ENCODE measurements around the gene NTRK3.

- TF ChIP-seq POLR2A (IDR thresholded peaks at IDR 0.05), result no peak
- TF ChIP-seq, protein P1, sequence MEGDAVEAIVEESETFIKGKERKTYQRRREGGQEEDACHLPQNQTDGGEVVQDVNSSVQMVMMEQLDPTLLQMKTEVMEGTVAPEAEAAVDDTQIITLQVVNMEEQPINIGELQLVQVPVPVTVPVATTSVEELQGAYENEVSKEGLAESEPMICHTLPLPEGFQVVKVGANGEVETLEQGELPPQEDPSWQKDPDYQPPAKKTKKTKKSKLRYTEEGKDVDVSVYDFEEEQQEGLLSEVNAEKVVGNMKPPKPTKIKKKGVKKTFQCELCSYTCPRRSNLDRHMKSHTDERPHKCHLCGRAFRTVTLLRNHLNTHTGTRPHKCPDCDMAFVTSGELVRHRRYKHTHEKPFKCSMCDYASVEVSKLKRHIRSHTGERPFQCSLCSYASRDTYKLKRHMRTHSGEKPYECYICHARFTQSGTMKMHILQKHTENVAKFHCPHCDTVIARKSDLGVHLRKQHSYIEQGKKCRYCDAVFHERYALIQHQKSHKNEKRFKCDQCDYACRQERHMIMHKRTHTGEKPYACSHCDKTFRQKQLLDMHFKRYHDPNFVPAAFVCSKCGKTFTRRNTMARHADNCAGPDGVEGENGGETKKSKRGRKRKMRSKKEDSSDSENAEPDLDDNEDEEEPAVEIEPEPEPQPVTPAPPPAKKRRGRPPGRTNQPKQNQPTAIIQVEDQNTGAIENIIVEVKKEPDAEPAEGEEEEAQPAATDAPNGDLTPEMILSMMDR (IDR thresholded peaks at IDR 0.05), result no peak
These were observed 8.1 kb upstream of the NTRK3 start for GRCh38 chr15:88264622-88265021.
